SK-N-SH (cell line): ENCODE data around the gene ARID3A. TPM values are rescaled to one million over a fixed set of nuclear protein-coding genes. Genes with fewer than 3 reads are reported as not detected.

Source experiments
- CTCF ChIA-PET: fragments of 300-600, 350-600 bp; formaldehyde crosslinking; extraction: SDS; loops from one replicate; lab custom pipeline; 2021; lab: Yijun Ruan, JAX
- POLR2A ChIA-PET: fragments of 350-600 bp; sonication (Branson Sonifier 250); formaldehyde crosslinking; extraction: SDS; loops from one replicate; lab custom pipeline; 2020; ENCODE audit warnings: antibody characterized with exemption, inconsistent platforms; lab: Yijun Ruan, JAX
- DNase-seq: peaks from one replicate; pipeline ENCODE4 v3.0.0; 2012
- H2AFZ ChIP-seq: fragments of 200-600 bp; sonication (generic); 2 replicates; pipeline ENCODE4 v1.8.1; 2016; ENCODE audit warnings: antibody characterized with exemption, mild to moderate bottlenecking, low read depth
- H3F3A ChIP-seq: fragments of 200-600 bp; sonication (generic); replicated peaks from 2 replicates; pipeline ENCODE3; 2016; ENCODE audit warnings: antibody characterized with exemption, mild to moderate bottlenecking; ENCODE audit not compliant: insufficient read depth
- H3K27ac ChIP-seq, 2 experiments: fragments of 200-500 bp in 1 of 2; fragments of 200-600 bp in 1 of 2; sonication (Bioruptor generic) in 1 of 2; sonication (generic), shearing (Covaris generic) in 1 of 2; 2 replicates each; pipeline versions ENCODE4 v1.5.1 to v1.6.1; 2014 to 2016; ENCODE audit warnings: low read depth in 2 of 2, inconsistent platforms in 1 of 2, low read length in 1 of 2, mild to moderate bottlenecking in 1 of 2, mixed read lengths in 1 of 2
- H3K27me3 ChIP-seq: fragments of 200-600 bp; sonication (generic), shearing (Covaris generic); 2 replicates; pipeline ENCODE4 v1.6.1; 2016; ENCODE audit warnings: mixed run types; ENCODE audit not compliant: insufficient read depth
- H3K36me3 ChIP-seq, 2 experiments: fragments of 200-500 bp in 1 of 2; fragments of 200-600 bp in 1 of 2; sonication (Bioruptor generic) in 1 of 2; sonication (generic) in 1 of 2; replicated peaks in 1 of 2; 2 replicates each; pipeline versions ENCODE3 to v1.5.1; 2014 to 2016; ENCODE audit warnings: low read length in 1 of 2, mild to moderate bottlenecking in 1 of 2; ENCODE audit not compliant: insufficient read depth in 2 of 2, control insufficient read depth in 1 of 2
- H3K4me1 ChIP-seq, 2 experiments: fragments of 200-500 bp in 1 of 2; fragments of 200-600 bp in 1 of 2; sonication (Bioruptor generic) in 1 of 2; sonication (generic), shearing (Covaris generic) in 1 of 2; 2 replicates each; pipeline versions ENCODE4 v1.5.1 to v1.6.1; 2014 to 2016; ENCODE audit warnings: low read depth in 1 of 2, low read length in 1 of 2, mixed run types in 1 of 2; ENCODE audit not compliant: insufficient read depth in 2 of 2, control insufficient read depth in 1 of 2
- H3K4me2 ChIP-seq: fragments of 200-600 bp; sonication (generic), shearing (Covaris generic); 2 replicates; pipeline ENCODE4 v1.6.1; 2017; ENCODE audit warnings: mixed run types
- H3K4me3 ChIP-seq, 2 experiments: fragments of 200-500 bp in 1 of 2; fragments of 200-600 bp in 1 of 2; sonication (Bioruptor generic) in 1 of 2; sonication (generic), shearing (Covaris generic) in 1 of 2; 2 replicates each; pipeline versions ENCODE4 v1.5.1 to v1.8.1; 2014 to 2016; ENCODE audit warnings: low read depth in 2 of 2, inconsistent platforms in 1 of 2, low read length in 1 of 2, mild to moderate bottlenecking in 1 of 2, mixed read lengths in 1 of 2, moderate library complexity in 1 of 2
- H3K79me2 ChIP-seq: fragments of 200-600 bp; sonication (generic); 2 replicates; pipeline ENCODE4 v1.8.1; 2017; ENCODE audit warnings: mild to moderate bottlenecking; ENCODE audit not compliant: insufficient read depth
- H3K9ac ChIP-seq: fragments of 200-600 bp; sonication (generic); 2 replicates; pipeline ENCODE4 v1.6.1; 2017; ENCODE audit warnings: mixed run types
- H3K9me2 ChIP-seq: fragments of 200-600 bp; sonication (generic); 2 replicates; pipeline ENCODE4 v1.6.1; 2017; ENCODE audit warnings: mixed run types
- H3K9me3 ChIP-seq: fragments of 200-600 bp; sonication (generic); 2 replicates; pipeline ENCODE4 v1.6.1; 2017; ENCODE audit warnings: mixed run types, mild to moderate bottlenecking, moderate library complexity
- H4K20me1 ChIP-seq: fragments of 200-600 bp; sonication (generic); 2 replicates; pipeline ENCODE4 v1.6.1; 2017; ENCODE audit warnings: mild to moderate bottlenecking, mixed run types; ENCODE audit not compliant: insufficient read depth
- CTCF ChIP-seq: fragments of 200-600 bp; sonication (generic); IDR thresholded peaks from 2 replicates; pipeline ENCODE4 v1.6.1; 2017; ENCODE audit warnings: antibody characterized with exemption, mild to moderate bottlenecking, moderate library complexity
- ELF1 ChIP-seq: IDR thresholded peaks from 2 replicates; pipeline ENCODE4 v1.4.0; 2012
- EP300 ChIP-seq, 2 experiments: IDR thresholded peaks; 2 replicates each; pipeline versions ENCODE4 v1.4.0 to v1.6.1; 2012; ENCODE audit warnings: borderline replicate concordance in 1 of 2, low read depth in 1 of 2, low read length in 1 of 2
- EZH2phosphoT487 ChIP-seq: fragments of 200-600 bp; sonication (generic); IDR thresholded peaks from 2 replicates; pipeline ENCODE4 v1.6.1; 2017; ENCODE audit warnings: low read depth, mixed run types, mild to moderate bottlenecking, antibody characterized with exemption, moderate library complexity, borderline replicate concordance
- FOSL2 ChIP-seq: IDR thresholded peaks from 2 replicates; pipeline ENCODE4 v1.4.0; 2012; ENCODE audit warnings: low read depth, mild to moderate bottlenecking, moderate library complexity, borderline replicate concordance
- GABPA ChIP-seq: IDR thresholded peaks from 2 replicates; pipeline ENCODE4 v1.4.0; 2012; ENCODE audit warnings: low read depth, mild to moderate bottlenecking
- IRF3 ChIP-seq: fragments of 150-350 bp; IDR thresholded peaks from 2 replicates; pipeline ENCODE4 v1.6.1; 2016; ENCODE audit warnings: mild to moderate bottlenecking, low read depth, low read length
- JUND ChIP-seq: IDR thresholded peaks from 2 replicates; pipeline ENCODE4 v1.4.0; 2012
- MAX ChIP-seq: IDR thresholded peaks from 2 replicates; pipeline ENCODE4 v1.4.0; 2012; ENCODE audit warnings: low read depth
- MXI1 ChIP-seq: IDR thresholded peaks from 2 replicates; pipeline ENCODE4 v1.6.1; 2012; ENCODE audit warnings: mild to moderate bottlenecking, low read depth, low read length, improper control_type of control experiment
- NFIC ChIP-seq: IDR thresholded peaks from 2 replicates; pipeline ENCODE4 v1.4.0; 2012; ENCODE audit warnings: borderline replicate concordance
- NRF1 ChIP-seq: IDR thresholded peaks from 2 replicates; pipeline ENCODE4 v1.6.1; 2012; ENCODE audit warnings: low read depth, mild to moderate bottlenecking, low read length
- PBX3 ChIP-seq: IDR thresholded peaks from 2 replicates; pipeline ENCODE4; 2012
- RAD21 ChIP-seq: IDR thresholded peaks from 2 replicates; pipeline ENCODE4 v1.6.1; 2012; ENCODE audit warnings: mild to moderate bottlenecking, low read length
- RFX5 ChIP-seq: IDR thresholded peaks from 2 replicates; pipeline ENCODE4 v1.6.1; 2012; ENCODE audit warnings: mild to moderate bottlenecking, improper control_type of control experiment, low read length
- RXRA ChIP-seq: IDR thresholded peaks from 2 replicates; pipeline ENCODE4 v1.4.0; 2012; ENCODE audit warnings: low read depth, mild to moderate bottlenecking, borderline replicate concordance
- TCF12 ChIP-seq: IDR thresholded peaks from 2 replicates; pipeline ENCODE4 v1.4.0; 2012
- USF1 ChIP-seq: IDR thresholded peaks from 2 replicates; pipeline ENCODE4 v1.4.0; 2012; ENCODE audit warnings: low read depth, borderline replicate concordance
- USF2 ChIP-seq: fragments of 150-350 bp; IDR thresholded peaks from 2 replicates; pipeline ENCODE4 v1.6.1; 2017; ENCODE audit warnings: antibody characterized with exemption, low read length, low read depth, borderline replicate concordance
- ZBTB33 ChIP-seq: IDR thresholded peaks from 2 replicates; pipeline ENCODE4 v1.4.0; 2012; ENCODE audit warnings: low read depth, borderline replicate concordance
- WGBS: methylation state at CpG from one replicate; pipeline ENCODE4 v1.1.6; 2017; ENCODE audit warnings: low lambda C conversion rate; 5-methylcytosine and 5-hydroxymethylcytosine counted together
- polyA plus RNA-seq, 3 experiments: library from polyadenylated mRNA; depleted of rRNA; stranded (reverse); fragments of >200 nt; gene quantifications; 2 replicates each; pipeline ENCODE4 v1.2.3, GENCODE V29; 2012

ARID3A gene
- polyA plus RNA-seq, 1 of the 3 experiments (the other 2 are of a cell fraction), result 8.6 TPM

GRCh38 chr19:920051-920864, 5.6 kb upstream of the ARID3A start (continued):
- no peak for TF ChIP-seq PBX3

- peaks cover 7 to 21% of the 10 kb centered on the region in 2 experiments; a peak in 1 of 4 replicates for H3K4me1 ChIP-seq
- peak overlapping the region; percentile 95 for H3K4me2 ChIP-seq
- peak overlapping the region; percentile 95; the same call in 1 of the 2 replicates for H2AFZ ChIP-seq
- peak overlapping the region in 1 of 2 experiments; percentile 85; a peak in 1 of 4 replicates for H3K27ac ChIP-seq
- peaks cover 16% of the 10 kb centered on the region for H3F3A ChIP-seq
- DNase-seq, result no peak
- ChIA-PET POLR2A (interaction anchor here (1.0 kb wide), 1 partner anchor 59 kb away, joined by 5 read pairs; the partner anchor contains the start of gene WDR18), CTCF (interaction anchor here (0.8 to 11.2 kb wide), 6 partner anchors 59 to 154 kb away, joined by 3 to 161 read pairs (median 14); partner anchors contain the start of genes CFD and WDR18)
- no peaks in the 10 kb centered on the region for H4K20me1 ChIP-seq
- peaks cover 0 to 5% of the 10 kb centered on the region in 2 experiments for H3K36me3 ChIP-seq
- no peaks in the 10 kb centered on the region for H3K9me3 ChIP-seq
- WGBS, result 47% methylated on average over 22 of the region's 31 CpGs
- peak overlapping the region; percentile 73 for H3K9ac ChIP-seq
- H3K79me2 ChIP-seq, result peaks cover 30% of the 10 kb centered on the region
- peak overlapping the region; percentile 86 to 91 for H3K4me3 ChIP-seq
- H3K9me2 ChIP-seq, result no peaks in the 10 kb centered on the region
- TF ChIP-seq JUND (no peak), EP300 (IDR thresholded peaks at IDR 0.05; ENCODE audit: borderline replicate concordance in 1 of 2, low read depth in 1 of 2, low read length in 1 of 2) (no peak), ZBTB33 (no peak), ELF1 (no peak), EZH2phosphoT487 (no peak), RFX5 (no peak), USF1 (no peak), NFIC (no peak), IRF3 (no peak), CTCF (no peak), USF2 (no peak), NRF1 (no peak), TCF12 (no peak), GABPA (no peak), RXRA (no peak), MAX (no peak), MXI1 (no peak), FOSL2 (no peak), RAD21 (no peak)
- H3K27me3 ChIP-seq, result peaks cover 13% of the 10 kb centered on the region
These were observed 1.2 kb upstream of the ARID3A start for GRCh38 chr19:924553-925086.
